Stimulated activated naive CD8-positive, alpha-beta T cell treated with anti-CD3 and anti-CD28 coated beads, Interleukin-15, Interleukin-2, amounts not matched to agents 100 ng/mL and 50 ng/mL, for 24 hours (primary cell): ENCODE results near the gene RPL41.

Source experiments
- H3K27ac Mint-ChIP-seq: one replicate; pipeline ENCODE4 v1.8.0; 2021; ENCODE audit warnings: mild to moderate bottlenecking, mixed read lengths
- H3K27me3 Mint-ChIP-seq: one replicate; pipeline ENCODE4 v1.8.0; 2021; ENCODE audit warnings: mixed read lengths
- H3K36me3 Mint-ChIP-seq: one replicate; pipeline ENCODE4 v1.8.0; 2021; ENCODE audit warnings: low read depth, mixed read lengths
- H3K4me1 Mint-ChIP-seq: one replicate; pipeline ENCODE4 v1.8.0; 2021; ENCODE audit warnings: low read depth, mixed read lengths
- H3K4me3 Mint-ChIP-seq: one replicate; pipeline ENCODE4 v1.8.0; 2021; ENCODE audit warnings: mild to moderate bottlenecking, mixed read lengths
- H3K9me3 Mint-ChIP-seq: one replicate; pipeline ENCODE4 v1.8.0; 2021; ENCODE audit warnings: mixed read lengths

The RPL41 gene

GRCh38 chr12:56160894-56161689 lies 44.7 kb downstream of the RPL41 start:
- Mint-ChIP-seq H3K4me3 (peak overlapping the region; percentile 98), H3K9me3 (no peaks in the 10 kb centered on the region), H3K27me3 (no peaks in the 10 kb centered on the region), H3K4me1 (peaks cover 39% of the 10 kb centered on the region), H3K36me3 (peaks cover 66% of the 10 kb centered on the region), H3K27ac (peak overlapping the region; percentile 88)

DNA sequence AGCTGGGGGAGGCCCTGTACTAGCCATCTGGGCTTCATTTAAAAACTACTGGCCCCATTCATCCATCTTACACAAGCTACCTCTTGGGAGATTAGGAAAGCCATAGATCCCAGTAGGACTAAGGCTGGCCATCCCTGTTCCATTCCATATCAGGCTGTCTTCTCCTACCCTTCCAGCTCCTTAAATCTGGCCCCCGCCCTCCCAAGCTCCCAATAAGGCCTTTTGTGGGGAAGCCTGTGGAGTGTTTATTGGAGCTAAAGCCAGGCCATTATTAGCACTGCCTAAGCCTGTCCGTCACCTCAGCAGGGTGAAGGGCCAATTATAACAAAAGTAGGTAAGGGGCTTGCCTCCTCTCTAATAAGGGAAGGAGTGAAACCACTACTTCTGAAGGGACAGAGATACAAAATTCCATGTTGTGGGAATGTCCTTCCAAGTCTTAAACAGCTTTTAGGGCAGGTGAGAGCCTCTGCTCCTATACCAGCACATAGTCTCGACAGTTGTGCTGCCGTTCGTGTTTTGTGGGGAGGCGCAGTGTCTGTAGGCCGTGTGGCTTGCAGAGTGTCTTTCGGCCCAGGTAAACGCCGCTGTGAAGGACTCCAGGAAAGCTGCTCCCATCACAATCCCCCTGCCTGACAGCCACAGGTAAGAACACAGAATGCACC lies 45.4 kb downstream of the RPL41 start:
- H3K27ac Mint-ChIP-seq = peak overlapping the region; percentile 88
- H3K36me3 Mint-ChIP-seq = peaks cover 66% of the 10 kb centered on the region
- H3K4me3 Mint-ChIP-seq = peak overlapping the region; percentile 98
- no peaks in the 10 kb centered on the region for H3K27me3 Mint-ChIP-seq
- H3K9me3 Mint-ChIP-seq = no peaks in the 10 kb centered on the region
- H3K4me1 Mint-ChIP-seq = peaks cover 39% of the 10 kb centered on the region

- peaks cover 71% of the 10 kb centered on the region for H3K36me3 Mint-ChIP-seq
- H3K27ac Mint-ChIP-seq = peak overlapping the region; percentile 88
- no peak overlapping the region for H3K4me3 Mint-ChIP-seq
These were observed 46.2 kb downstream of the RPL41 start for GRCh38 chr12:56162468-56163290.

GRCh38 chr12:56163533-56164344 lies 47.3 kb downstream of the RPL41 start:
- Mint-ChIP-seq H3K27me3 (no peaks in the 10 kb centered on the region), H3K27ac (peak overlapping the region; percentile 14), H3K4me1 (peaks cover 31% of the 10 kb centered on the region), H3K36me3 (peaks cover 74% of the 10 kb centered on the region), H3K9me3 (no peaks in the 10 kb centered on the region), H3K4me3 (no peak overlapping the region)

More at GRCh38 chr12:56162468-56163290, 46.2 kb downstream of the RPL41 start:
- Mint-ChIP-seq H3K4me1 (peaks cover 32% of the 10 kb centered on the region), H3K9me3 (no peaks in the 10 kb centered on the region), H3K27me3 (no peaks in the 10 kb centered on the region)

DNA sequence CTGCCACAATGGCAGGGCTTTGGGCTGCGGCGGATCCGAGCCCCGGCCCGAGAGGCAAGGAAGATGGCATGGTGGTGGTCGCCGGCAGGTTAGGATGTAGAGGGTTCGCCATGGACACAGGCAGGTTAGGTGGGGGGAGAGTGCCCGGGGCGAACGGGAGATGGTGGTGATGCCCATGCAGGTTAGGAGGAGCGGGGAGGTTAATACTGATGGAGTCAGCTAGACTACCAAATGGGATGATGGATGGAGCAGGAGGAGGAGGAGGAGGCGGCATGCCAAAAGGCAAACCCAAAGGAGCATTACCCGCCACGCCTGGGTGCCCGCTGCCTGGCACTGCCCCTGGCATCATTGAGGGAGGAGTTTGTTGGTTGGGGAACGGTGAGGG lies 47.9 kb downstream of the RPL41 start:
- Mint-ChIP-seq H3K9me3 (no peaks in the 10 kb centered on the region), H3K4me1 (peaks cover 25% of the 10 kb centered on the region), H3K4me3 (no peak overlapping the region), H3K27ac (no peak overlapping the region), H3K36me3 (peaks cover 68% of the 10 kb centered on the region), H3K27me3 (no peaks in the 10 kb centered on the region)

- Mint-ChIP-seq H3K9me3 (no peaks in the 10 kb centered on the region), H3K36me3 (peaks cover 68% of the 10 kb centered on the region), H3K4me1 (peaks cover 15% of the 10 kb centered on the region), H3K27ac (no peak overlapping the region), H3K4me3 (no peak overlapping the region), H3K27me3 (no peaks in the 10 kb centered on the region)
These were observed 48.9 kb downstream of the RPL41 start for GRCh38 chr12:56165369-56165768.
